Measurements from ENCODE around the gene NTRK1. TPM values are rescaled to one million over a fixed set of nuclear protein-coding genes. Genes with fewer than 3 reads are reported as not detected.

Gene NTRK1
- total RNA-seq, 4 donors from 2014 or later, result 0.11 to 1.2 (median 0.63) TPM

- H3K4me1 ChIP-seq, result peaks cover 5 to 17% of the 10 kb centered on the region in 2 donors
- no peak overlapping the region for H3K27ac ChIP-seq
- no peaks in the 10 kb centered on the region for H3K36me3 ChIP-seq
- DNase-seq, result no peak
- no peaks in the 10 kb centered on the region for H3K9me3 ChIP-seq
- H3K27me3 ChIP-seq, result peaks cover 2% of the 10 kb centered on the region
- intact Hi-C loops (cut with DNase I), result no loop called here
- TF ChIP-seq POLR2A (IDR thresholded peaks at IDR 0.05) (no peak), CTCF (IDR thresholded peaks at IDR 0.05) (no peak)
- no peak overlapping the region for H3K4me3 ChIP-seq (replicated peaks in 1 of 3)
- 69 to 72% methylated on average over 3 of the region's 3 CpGs for WGBS, 2 donors
These were observed 6.0 kb upstream of the NTRK1 start for GRCh38 chr1:156854634-156855033.

GRCh38 chr1:156856282-156856785 lies 4.3 kb upstream of the NTRK1 start:
- peaks cover 19 to 33% of the 10 kb centered on the region in 2 donors for H3K4me1 ChIP-seq
- H3K27me3 ChIP-seq, result peaks cover 16% of the 10 kb centered on the region
- no peak for DNase-seq
- intact Hi-C loops (cut with DNase I), result no loop called here
- no peak overlapping the region for H3K4me3 ChIP-seq (replicated peaks in 1 of 3)
- H3K9me3 ChIP-seq, result no peaks in the 10 kb centered on the region
- TF ChIP-seq POLR2A (IDR thresholded peaks at IDR 0.05) (no peak), CTCF (IDR thresholded peaks at IDR 0.05) (no peak)
- 82% methylated on average over 3 of the region's 3 CpGs for WGBS, 2 donors
- H3K27ac ChIP-seq, result no peak overlapping the region
- no peaks in the 10 kb centered on the region for H3K36me3 ChIP-seq

GRCh38 chr1:156857532-156857931 lies 3.1 kb upstream of the NTRK1 start:
- Histone ChIP-seq H3K9me3 (no peaks in the 10 kb centered on the region), H3K4me3 (replicated peaks in 1 of 3) (no peak overlapping the region), H3K27ac (no peak overlapping the region), H3K36me3 (no peaks in the 10 kb centered on the region), H3K27me3 (peaks cover 20% of the 10 kb centered on the region), H3K4me1 (peaks cover 19 to 26% of the 10 kb centered on the region in 2 donors)
- intact Hi-C loops (cut with DNase I), result no loop called here
- no peak for TF ChIP-seq CTCF (IDR thresholded peaks at IDR 0.05)
- TF ChIP-seq POLR2A (IDR thresholded peaks at IDR 0.05), result no peak
- 59 to 100% methylated on average over 1 to 3 of the region's 3 CpGs for WGBS, 2 donors
- DNase-seq, result no peak

GRCh38 chr1:156858555-156858956 lies 2.1 kb upstream of the NTRK1 start:
- peaks cover 20% of the 10 kb centered on the region for H3K27me3 ChIP-seq
- DNase-seq, result no peak
- peaks cover 19 to 26% of the 10 kb centered on the region in 2 donors for H3K4me1 ChIP-seq
- H3K9me3 ChIP-seq, result no peaks in the 10 kb centered on the region
- 23 to 28% methylated on average over 5 of the region's 5 CpGs for WGBS, 2 donors
- intact Hi-C loops (cut with DNase I), result no loop called here
- H3K27ac ChIP-seq, result no peak overlapping the region
- H3K4me3 ChIP-seq (replicated peaks in 1 of 3), result no peak overlapping the region
- TF ChIP-seq POLR2A (IDR thresholded peaks at IDR 0.05) (no peak), CTCF (IDR thresholded peaks at IDR 0.05) (no peak)
- H3K36me3 ChIP-seq, result no peaks in the 10 kb centered on the region

GRCh38 chr1:156858959-156859522 lies 1.6 kb upstream of the NTRK1 start, which contains the start of gene INSRR:
INSRR (minus strand) TSS chr1:156859117; CDS start chr1:156858621, 496 bp downstream.
- peak within 1 kb of the TSS in 1 of 3 donors; percentile 14 for H3K4me3 ChIP-seq (replicated peaks in 1 of 3)
- intact Hi-C loops (cut with DNase I), result no loop called here
- H3K36me3 ChIP-seq, result no peaks in the 10 kb centered on the region
- TF ChIP-seq CTCF (IDR thresholded peaks at IDR 0.05) (no peak), POLR2A (IDR thresholded peaks at IDR 0.05) (no peak)
- no peak for DNase-seq
- peaks cover 20% of the 10 kb centered on the region for H3K27me3 ChIP-seq
- WGBS, 2 donors, result 5 to 10% methylated on average over 12 to 23 of the region's 39 CpGs
- H3K27ac ChIP-seq, result no peak within 1 kb of the TSS
- H3K9me3 ChIP-seq, result no peaks in the 10 kb centered on the region
- H3K4me1 ChIP-seq, result peaks cover 19 to 26% of the 10 kb centered on the region in 2 donors

Measured in thyroid gland (tissue), 4 donors.